DND-41 (cell line): ENCODE results near the gene HMGA1.
A peak's percentile ranks its signal among the peaks of the same experiment; 100 is the strongest.

ENCODE experiments used
- CTCF ChIP-seq: IDR thresholded peaks from 2 replicates; pipeline ENCODE4 v1.5.1; 2012; ENCODE audit warnings: borderline replicate concordance, low read length, moderate library complexity, mild to moderate bottlenecking; ENCODE audit not compliant: poor library complexity, severe bottlenecking; ENCODE audit errors: extremely low read depth
- EZH2 ChIP-seq: IDR thresholded peaks from 3 replicates; pipeline ENCODE4 v1.6.1; 2012; ENCODE audit warnings: borderline replicate concordance, low read depth, mild to moderate bottlenecking, moderate library complexity, low read length, inconsistent platforms; ENCODE audit not compliant: severe bottlenecking

GRCh38 chr6:34272013-34272926 is 35.6 kb downstream of the HMGA1 start:
- TF ChIP-seq CTCF (peak; percentile 22), EZH2 (no peak)
